Measurements from ENCODE around the gene SNRPF.

- TF ChIP-seq CTCF (IDR thresholded peaks at IDR 0.05) (no peak), EP300 (IDR thresholded peaks at IDR 0.05) (no peak), POLR2A (IDR thresholded peaks at IDR 0.05) (no peak), POLR2AphosphoS5 (IDR thresholded peaks at IDR 0.05) (no peak)
These were observed 24.1 kb downstream of the SNRPF start for GRCh38 chr12:95882873-95883272.
